H1 (cell line): ENCODE results near the gene CSNK2B. TPM values are rescaled to one million over a fixed set of nuclear protein-coding genes. Genes with fewer than 3 reads are reported as not detected.

Source experiments
- CTCF ChIA-PET: fragments of 300-600 bp; sonication (Branson Sonifier 250); formaldehyde crosslinking; loops from one replicate; lab custom pipeline; 2021; ENCODE audit not compliant: partially characterized antibody; lab: Charles Lee
- POLR2A ChIA-PET: fragments of 300-600 bp; sonication (Branson Sonifier 250); formaldehyde crosslinking; loops from one replicate; lab custom pipeline; 2021; ENCODE audit warnings: inconsistent platforms; ENCODE audit not compliant: partially characterized antibody; lab: Charles Lee
- DNase-seq, 2 experiments: peaks; one replicate each; pipeline versions ENCODE4 v3.0.0 to v3.0.0-alpha.2; 2010 to 2022; ENCODE audit warnings: low spot score in 2 of 2, low read depth in 1 of 2, mixed read lengths in 1 of 2
- FAIRE-seq: peaks from 2 replicates; lab custom pipeline; 2011; peaks lifted over from hg19 to GRCh38; lab: Jason Lieb, UNC
- H2AFZ ChIP-seq: 2 replicates; pipeline ENCODE4 v1.8.1; 2012; ENCODE audit warnings: low read length, inconsistent platforms
- H2AK5ac ChIP-seq: 2 replicates; pipeline ENCODE4 v1.6.1; 2013; ENCODE audit warnings: low read depth, low read length
- H2BK120ac ChIP-seq: replicated peaks from 2 replicates; pipeline ENCODE3; 2013; ENCODE audit warnings: low read depth, low read length, inconsistent platforms
- H2BK12ac ChIP-seq: 2 replicates; pipeline ENCODE4 v1.6.1; 2013; ENCODE audit warnings: low read depth, low read length
- H2BK15ac ChIP-seq: 2 replicates; pipeline ENCODE4 v1.6.1; 2013; ENCODE audit warnings: low read length
- H2BK20ac ChIP-seq: 2 replicates; pipeline ENCODE4 v1.6.1; 2013; ENCODE audit warnings: low read length
- H2BK5ac ChIP-seq: 2 replicates; pipeline ENCODE4 v1.6.1; 2013; ENCODE audit warnings: low read depth, low read length
- H3K14ac ChIP-seq: 2 replicates; pipeline ENCODE4 v1.6.1; 2013; ENCODE audit warnings: inconsistent platforms; ENCODE audit not compliant: insufficient read length
- H3K18ac ChIP-seq: 2 replicates; pipeline ENCODE4 v1.6.1; 2013; ENCODE audit warnings: low read length; ENCODE audit errors: extremely low read depth
- H3K23ac ChIP-seq: 2 replicates; pipeline ENCODE4 v1.6.1; 2013; ENCODE audit warnings: inconsistent platforms; ENCODE audit not compliant: insufficient read length
- H3K23me2 ChIP-seq: 2 replicates; pipeline ENCODE4 v1.6.1; 2013; ENCODE audit warnings: low read depth, low read length
- H3K27ac ChIP-seq: 2 replicates; pipeline ENCODE4 v1.6.1; 2011; ENCODE audit warnings: low read depth, low read length, inconsistent platforms
- H3K27me3 ChIP-seq, 4 experiments: replicated peaks in 1 of 4; 1 replicate in 1 of 4; 2 replicates in 3 of 4; pipeline versions ENCODE4 v1.6.1 to v1.8.1; 2011 to 2013; ENCODE audit warnings: low read length in 3 of 4, mild to moderate bottlenecking in 3 of 4, inconsistent platforms in 2 of 4, mixed read lengths in 2 of 4, moderate library complexity in 1 of 4; ENCODE audit not compliant: control insufficient read depth in 3 of 4, insufficient read depth in 3 of 4; ENCODE audit errors: extremely low read depth in 1 of 4
- H3K36me3 ChIP-seq, 4 experiments: 2 replicates each; pipeline versions ENCODE4 v1.6.1 to v1.8.1; 2011 to 2013; ENCODE audit warnings: mild to moderate bottlenecking in 4 of 4, low read length in 3 of 4, moderate library complexity in 2 of 4, control low read depth in 1 of 4, inconsistent platforms in 1 of 4; ENCODE audit not compliant: insufficient read depth in 4 of 4, control insufficient read depth in 2 of 4
- H3K4ac ChIP-seq: replicated peaks from 2 replicates; pipeline ENCODE3; 2013; ENCODE audit warnings: low read length, low read depth, mixed read lengths, inconsistent platforms; ENCODE audit not compliant: insufficient read length
- H3K4me1 ChIP-seq, 4 experiments: replicated peaks in 1 of 4; 1 replicate in 1 of 4; 2 replicates in 3 of 4; pipeline versions ENCODE4 v1.6.1 to v1.8.1; 2011 to 2013; ENCODE audit warnings: low read length in 3 of 4, inconsistent platforms in 2 of 4, mixed read lengths in 1 of 4; ENCODE audit not compliant: insufficient read depth in 4 of 4, control insufficient read depth in 3 of 4
- H3K4me2 ChIP-seq, 2 experiments: 2 replicates each; pipeline versions ENCODE4 v1.6.1 to v1.8.1; 2011 to 2013; ENCODE audit warnings: low read depth in 2 of 2, low read length in 2 of 2, control low read depth in 1 of 2, inconsistent platforms in 1 of 2, mild to moderate bottlenecking in 1 of 2; ENCODE audit not compliant: insufficient read depth in 1 of 2
- H3K4me3 ChIP-seq, 4 experiments: fragments of 200-600, 300-600 bp in 1 of 4; sonication (generic), shearing (Covaris generic), sonication (Bioruptor Twin) in 1 of 4; 2 replicates each; pipeline versions ENCODE4 v1.5.1 to v1.8.1; 2011 to 2016; ENCODE audit warnings: low read length in 4 of 4, low read depth in 3 of 4, control low read depth in 2 of 4, inconsistent platforms in 2 of 4, mild to moderate bottlenecking in 2 of 4, mixed read lengths in 1 of 4, moderate library complexity in 1 of 4; ENCODE audit not compliant: insufficient read depth in 2 of 4; ENCODE audit errors: extremely low read depth in 1 of 4
- H3K56ac ChIP-seq: replicated peaks from 2 replicates; pipeline ENCODE3; 2013; ENCODE audit warnings: low read depth, mild to moderate bottlenecking, mixed read lengths, low read length, inconsistent platforms; ENCODE audit not compliant: insufficient read length
- H3K79me1 ChIP-seq: 2 replicates; pipeline ENCODE4 v1.6.1; 2013; ENCODE audit warnings: low read depth, low read length, control low read depth
- H3K79me2 ChIP-seq, 2 experiments: 2 replicates each; pipeline versions ENCODE4 v1.6.1 to v1.8.1; 2012 to 2013; ENCODE audit warnings: low read length in 2 of 2, mild to moderate bottlenecking in 2 of 2, inconsistent platforms in 1 of 2; ENCODE audit not compliant: insufficient read depth in 2 of 2, control insufficient read depth in 1 of 2
- H3K9ac ChIP-seq, 4 experiments: replicated peaks in 1 of 4; 1 replicate in 1 of 4; 2 replicates in 3 of 4; pipeline versions ENCODE4 v1.6.1 to v1.8.1; 2011 to 2013; ENCODE audit warnings: low read depth in 3 of 4, low read length in 3 of 4, control low read depth in 2 of 4, mild to moderate bottlenecking in 2 of 4, moderate library complexity in 2 of 4, inconsistent platforms in 1 of 4; ENCODE audit errors: extremely low read depth in 1 of 4
- H3K9me3 ChIP-seq, 2 experiments: 2 replicates each; pipeline versions ENCODE4 v1.6.1 to v1.8.1; 2012 to 2013; ENCODE audit warnings: mild to moderate bottlenecking in 2 of 2, moderate library complexity in 2 of 2, control low read depth in 1 of 2, inconsistent platforms in 1 of 2, low read depth in 1 of 2, low read length in 1 of 2, mixed read lengths in 1 of 2; ENCODE audit not compliant: insufficient read depth in 2 of 2
- H4K20me1 ChIP-seq, 2 experiments: replicated peaks in 1 of 2; 2 replicates each; pipeline versions ENCODE3 to v1.8.1; 2011 to 2013; ENCODE audit warnings: inconsistent platforms in 2 of 2, low read length in 2 of 2, mild to moderate bottlenecking in 1 of 2; ENCODE audit not compliant: insufficient read depth in 2 of 2, control insufficient read depth in 1 of 2
- H4K5ac ChIP-seq: 2 replicates; pipeline ENCODE4 v1.6.1; 2013; ENCODE audit warnings: low read length, low read depth, mixed read lengths, inconsistent platforms; ENCODE audit not compliant: insufficient read length
- H4K8ac ChIP-seq: 2 replicates; pipeline ENCODE4 v1.8.0; 2013; ENCODE audit warnings: mild to moderate bottlenecking, moderate library complexity, low read length, inconsistent platforms; ENCODE audit not compliant: insufficient read depth; ENCODE audit errors: extremely low read depth
- H4K91ac ChIP-seq: replicated peaks from 2 replicates; pipeline ENCODE3; 2013; ENCODE audit warnings: low read length, mixed read lengths, inconsistent platforms; ENCODE audit not compliant: insufficient read length
- PHF8 ChIP-seq: fragments of 200-600 bp; sonication (generic); conservative IDR thresholded peaks from 2 replicates; pipeline ENCODE4 v1.7.1; 2012; ENCODE audit warnings: low read depth, mild to moderate bottlenecking, inconsistent platforms, low read length, moderate library complexity
- POLR2A ChIP-seq, 2 experiments: IDR thresholded peaks; 1 replicate in 1 of 2; 2 replicates in 1 of 2; pipeline ENCODE4 v1.6.1; 2011; ENCODE audit warnings: low read depth in 2 of 2, low read length in 2 of 2, mild to moderate bottlenecking in 2 of 2; ENCODE audit errors: control extremely low read depth in 1 of 2
- POLR2AphosphoS5 ChIP-seq: IDR thresholded peaks from 2 replicates; pipeline ENCODE4 v1.6.1; 2011; ENCODE audit warnings: low read depth, low read length
- RFX5 ChIP-seq: IDR thresholded peaks from 2 replicates; pipeline ENCODE4 v1.6.1; 2011; ENCODE audit warnings: low read depth, low read length, improper control_type of control experiment, borderline replicate concordance
- RNF2 ChIP-seq: fragments of 200-900, 300-1000 bp; sonication (generic); IDR thresholded peaks from 2 replicates; pipeline ENCODE4 v1.7.1; 2016; ENCODE audit warnings: borderline replicate concordance, low read depth, mild to moderate bottlenecking, antibody characterized with exemption, low read length; ENCODE audit not compliant: poor library complexity, severe bottlenecking; ENCODE audit errors: missing control alignments
- WGBS, 2 experiments: shearing (Covaris generic) in 1 of 2; methylation state at CpG; one replicate each; pipeline versions ENCODE4 v1.1.6 to v1.1.7; 2013 to 2015; ENCODE audit warnings: low lambda C conversion rate in 2 of 2, mixed read lengths in 2 of 2, inconsistent platforms in 1 of 2, low coverage in 1 of 2, missing lambda C conversion rate in 1 of 2; ENCODE audit not compliant: insufficient replicate concordance in 2 of 2, insufficient coverage in 1 of 2, insufficient read length in 1 of 2; ENCODE audit errors: extremely low coverage in 1 of 2, missing lambda C conversion rate in 1 of 2; 5-methylcytosine and 5-hydroxymethylcytosine counted together
- polyA plus RNA-seq, 7 experiments: library from polyadenylated mRNA; depleted of rRNA in 3 of 7; stranded (reverse) in 5 of 7; unstranded in 2 of 7; fragments of >200 nt in 5 of 7; fragments of 200-250 nt in 2 of 7; gene quantifications; 1 replicate in 5 of 7; 2 replicates in 1 of 7; 4 replicates in 1 of 7; pipeline versions ENCODE4 v1.2.1 to v1.2.3, GENCODE V29; 2011 to 2013; ENCODE audit warnings: missing spikeins in 2 of 7, mixed read lengths in 2 of 7
- total RNA-seq: library from RNA; stranded (reverse); fragmentation: NEBNext Ultra II Directional; extraction: Animal tissue kit (Norgen Biotek cat#: 25700); gene quantifications from 2 replicates; pipeline ENCODE4 v1.2.1, GENCODE V29; 2021

Gene CSNK2B
- total and polyA plus RNA-seq, 2 of the 8 experiments (the other 6 are each of a cell fraction or from before 2014, with no cell fraction given), result 169 to 208 TPM

DNA sequence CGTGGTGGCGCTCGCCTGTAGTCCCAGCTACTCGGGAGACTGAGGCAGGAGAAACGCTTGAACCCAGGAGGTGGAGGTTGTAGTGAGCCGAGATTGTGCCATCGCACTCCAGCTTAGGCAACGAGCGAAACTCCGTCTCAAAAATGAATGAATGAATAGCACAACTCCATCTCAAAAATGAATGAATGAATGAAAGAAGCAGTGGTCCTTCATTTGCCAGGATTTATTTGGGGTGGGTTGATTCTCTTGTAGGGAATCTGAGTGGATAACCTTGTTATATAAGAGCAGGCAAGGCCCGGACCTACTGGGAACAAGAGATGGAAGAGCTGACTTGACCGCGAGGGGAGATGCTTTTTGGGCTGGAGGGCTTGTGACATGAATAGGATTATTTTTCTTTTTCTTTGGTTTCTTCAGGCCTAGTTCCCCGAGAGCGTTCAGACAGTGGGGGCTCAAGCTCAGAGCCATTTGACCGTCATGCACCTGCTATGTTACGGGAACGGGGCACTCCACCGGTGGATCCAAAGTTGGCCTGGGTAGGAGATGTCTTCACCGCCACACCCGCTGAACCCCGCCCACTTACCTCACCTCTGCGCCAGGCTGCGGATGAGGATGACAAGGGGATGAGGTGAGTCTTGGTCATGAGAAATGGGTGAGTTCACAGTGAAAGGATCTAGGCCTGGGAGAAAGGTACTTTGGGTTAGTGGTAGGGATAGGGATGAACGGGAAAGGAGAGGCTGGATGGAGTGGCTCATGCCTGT is 35.5 kb upstream of the CSNK2B start:
- peaks cover 13% of the 10 kb centered on the region; the same call in 1 of the 2 replicates for H3K79me1 ChIP-seq
- no peak overlapping the region for H4K91ac ChIP-seq
- H2BK20ac ChIP-seq, result no peak overlapping the region
- no peak overlapping the region for H3K23ac ChIP-seq
- H2BK120ac ChIP-seq, result no peak overlapping the region
- H3K27ac ChIP-seq, result no peak overlapping the region
- WGBS, 2 experiments, result 95% methylated on average over 25 of the region's 25 CpGs; no CpG with 5 or more reads in 1 of the 2 experiments
- no peak overlapping the region for H2BK12ac ChIP-seq
- no peak overlapping the region for H3K14ac ChIP-seq
- peaks cover 0 to 6% of the 10 kb centered on the region in 2 experiments; a peak in 2 of 4 replicates for H3K79me2 ChIP-seq
- no peak overlapping the region; a peak in 1 of 7 replicates for H3K9ac ChIP-seq
- H4K5ac ChIP-seq, result no peak overlapping the region
- no peaks in the 10 kb centered on the region for H3K4me1 ChIP-seq
- no peak overlapping the region for H3K56ac ChIP-seq
- H3K36me3 ChIP-seq, result peaks cover 82 to 100% (median 97%) of the 10 kb centered on the region in 4 experiments
- peaks cover 15 to 25% of the 10 kb centered on the region in 2 experiments for H4K20me1 ChIP-seq
- no peak overlapping the region for H3K4ac ChIP-seq
- ChIA-PET CTCF (interaction anchor here (0.8 to 3.2 kb wide), 4 partner anchors 7 to 133 kb away, joined by 3 to 10 read pairs (median 4); partner anchors contain the start of gene BAG6), POLR2A (interaction anchor here (0.9 to 34.9 kb wide), 9 partner anchors 5 to 176 kb away, joined by 3 to 883 read pairs (median 8); partner anchors contain the start of genes APOM, BAG6, C6orf47 and CSNK2B)
- no peak overlapping the region for H2BK15ac ChIP-seq
- no peaks in the 10 kb centered on the region for H3K23me2 ChIP-seq
- H3K4me3 ChIP-seq, result no peak overlapping the region
- no peak overlapping the region for H2AK5ac ChIP-seq
- TF ChIP-seq PHF8 (no peak), POLR2AphosphoS5 (peak; percentile 59; the same call in 1 of the 2 replicates), RFX5 (no peak), POLR2A (IDR thresholded peaks at IDR 0.05; ENCODE audit: control extremely low read depth in 1 of 2, low read depth in 2 of 2, low read length in 2 of 2) (peak in 1 of 2 experiments; percentile 34; a peak in 1 of 3 replicates), RNF2 (no peak)
- no peak overlapping the region for H3K4me2 ChIP-seq
- H3K18ac ChIP-seq, result no peak overlapping the region
- no peaks in the 10 kb centered on the region for H3K27me3 ChIP-seq
- no peaks in the 10 kb centered on the region for H3K9me3 ChIP-seq
- FAIRE-seq (no peak), DNase-seq (no peak)
- H4K8ac ChIP-seq, result no peak overlapping the region
- no peak overlapping the region for H2AFZ ChIP-seq
- H2BK5ac ChIP-seq, result no peak overlapping the region
